ENCODE data around the gene ADRB1. TPM values are rescaled to one million over a fixed set of nuclear protein-coding genes. Genes with fewer than 3 reads are reported as not detected.
A peak's percentile ranks its signal among the peaks of the same experiment; 100 is the strongest.

ADRB1 gene
- total RNA-seq, 1 donor from 2014 or later, result 2.0 TPM

DNA sequence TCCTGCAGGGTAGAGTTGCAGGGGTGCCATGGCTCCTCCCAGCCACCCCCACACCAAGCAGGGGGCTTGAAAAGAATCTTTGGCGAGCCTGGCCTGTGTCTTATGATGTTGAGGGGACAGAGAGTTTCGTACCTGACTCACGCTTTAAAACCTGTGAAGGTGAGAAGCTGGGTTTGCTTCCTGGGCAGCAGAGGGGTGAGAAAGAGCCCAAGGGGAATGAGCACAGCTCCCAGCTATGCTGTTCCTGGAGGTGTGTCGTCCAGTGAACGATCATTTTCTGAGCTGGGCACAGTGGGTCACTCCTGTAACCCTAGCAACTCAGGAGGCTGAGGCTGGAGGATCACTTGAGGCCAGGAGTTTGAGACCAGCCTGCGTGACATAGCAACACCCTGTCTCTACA is 13.5 kb upstream of the ADRB1 start:
- no peak for DNase-seq (ENCODE audit: extremely low spot score, unreplicated experiment)

DNA sequence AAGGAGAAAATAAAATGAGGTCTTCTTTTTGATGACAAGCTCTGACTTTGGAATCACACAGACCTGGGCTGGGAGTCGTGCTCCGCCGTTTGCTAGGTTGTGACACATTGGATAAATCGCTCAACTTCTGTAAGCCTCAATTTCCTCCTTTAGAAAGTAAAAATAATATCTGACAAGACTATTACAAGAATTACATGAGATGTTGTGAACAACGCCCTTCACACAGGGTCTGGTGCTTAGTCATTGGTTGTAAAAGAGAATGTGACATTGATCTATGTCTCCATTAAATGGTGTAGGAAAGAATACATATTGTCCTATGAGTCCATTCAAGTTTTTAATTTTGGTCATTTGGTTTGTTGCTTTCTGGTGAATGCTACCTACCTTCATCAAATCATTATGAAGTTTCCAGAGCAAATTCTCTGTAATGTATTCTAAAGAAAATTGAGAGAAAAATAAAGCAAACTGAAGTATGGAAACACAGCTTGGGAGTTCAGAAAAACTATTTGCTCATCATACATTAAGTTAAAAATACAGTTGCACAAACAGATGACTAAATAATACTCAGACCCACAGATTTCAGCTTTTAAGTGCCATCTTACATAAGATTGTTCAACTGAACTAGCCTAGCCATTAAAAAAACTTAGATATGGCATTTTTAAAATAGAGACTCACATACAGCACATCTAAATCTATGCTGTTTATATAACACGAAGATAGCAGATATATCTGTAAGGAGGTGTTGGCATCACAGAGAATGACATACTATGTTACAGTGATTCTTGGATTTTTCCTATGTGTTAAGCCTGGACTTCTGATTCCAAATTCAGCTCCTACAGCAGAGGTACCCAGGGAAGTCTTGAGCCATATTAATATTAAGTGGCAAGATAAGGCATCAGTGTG is 12.3 kb upstream of the ADRB1 start:
- TF ChIP-seq, protein P1, sequence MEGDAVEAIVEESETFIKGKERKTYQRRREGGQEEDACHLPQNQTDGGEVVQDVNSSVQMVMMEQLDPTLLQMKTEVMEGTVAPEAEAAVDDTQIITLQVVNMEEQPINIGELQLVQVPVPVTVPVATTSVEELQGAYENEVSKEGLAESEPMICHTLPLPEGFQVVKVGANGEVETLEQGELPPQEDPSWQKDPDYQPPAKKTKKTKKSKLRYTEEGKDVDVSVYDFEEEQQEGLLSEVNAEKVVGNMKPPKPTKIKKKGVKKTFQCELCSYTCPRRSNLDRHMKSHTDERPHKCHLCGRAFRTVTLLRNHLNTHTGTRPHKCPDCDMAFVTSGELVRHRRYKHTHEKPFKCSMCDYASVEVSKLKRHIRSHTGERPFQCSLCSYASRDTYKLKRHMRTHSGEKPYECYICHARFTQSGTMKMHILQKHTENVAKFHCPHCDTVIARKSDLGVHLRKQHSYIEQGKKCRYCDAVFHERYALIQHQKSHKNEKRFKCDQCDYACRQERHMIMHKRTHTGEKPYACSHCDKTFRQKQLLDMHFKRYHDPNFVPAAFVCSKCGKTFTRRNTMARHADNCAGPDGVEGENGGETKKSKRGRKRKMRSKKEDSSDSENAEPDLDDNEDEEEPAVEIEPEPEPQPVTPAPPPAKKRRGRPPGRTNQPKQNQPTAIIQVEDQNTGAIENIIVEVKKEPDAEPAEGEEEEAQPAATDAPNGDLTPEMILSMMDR (conservative IDR thresholded peaks at IDR 0.05), result no peak
- H3K27ac Mint-ChIP-seq, result no peak overlapping the region
- H3K4me3 Mint-ChIP-seq, result no peak overlapping the region
- no peaks in the 10 kb centered on the region for H3K9me3 Mint-ChIP-seq
- H3K4me1 Mint-ChIP-seq (ENCODE audit: unreplicated experiment), result peaks cover 22% of the 10 kb centered on the region
- no peaks in the 10 kb centered on the region for H3K36me3 Mint-ChIP-seq
- no peak for DNase-seq (ENCODE audit: extremely low spot score, unreplicated experiment)
- peaks cover 23% of the 10 kb centered on the region for H3K27me3 Mint-ChIP-seq

More for the DNA sequence above, 13.5 kb upstream of the ADRB1 start:
- Mint-ChIP-seq H3K9me3 (peaks cover 5% of the 10 kb centered on the region), H3K4me1 (ENCODE audit: unreplicated experiment) (peaks cover 28% of the 10 kb centered on the region), H3K27me3 (peaks cover 23% of the 10 kb centered on the region), H3K4me3 (no peak overlapping the region), H3K27ac (no peak overlapping the region), H3K36me3 (no peaks in the 10 kb centered on the region)
- TF ChIP-seq, protein P1 (conservative IDR thresholded peaks at IDR 0.05), result no peak

DNA sequence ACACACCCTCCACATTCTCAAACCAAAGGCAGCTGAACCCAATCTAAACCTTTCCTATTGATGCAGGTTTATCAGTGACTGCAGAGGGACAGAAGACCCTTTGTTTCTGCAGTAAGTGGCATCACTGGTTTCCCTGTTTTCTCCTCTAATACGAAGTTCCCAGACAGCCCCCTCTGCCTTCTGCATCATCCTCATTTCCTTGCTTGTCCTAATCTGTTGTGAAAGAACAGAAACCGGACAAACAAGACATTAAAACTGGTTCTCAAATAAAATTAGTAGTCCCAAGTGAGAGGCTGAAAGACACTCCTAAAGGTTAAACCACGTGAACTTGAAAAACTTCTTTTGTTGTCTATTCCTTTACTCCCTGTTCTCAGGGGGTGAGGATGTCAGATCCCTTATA is 10.1 kb upstream of the ADRB1 start:
- peaks cover 23% of the 10 kb centered on the region for H3K27me3 Mint-ChIP-seq
- peak overlapping the region; percentile 70 for H3K4me3 Mint-ChIP-seq
- H3K9me3 Mint-ChIP-seq, result no peaks in the 10 kb centered on the region
- peak overlapping the region; percentile 70 for H3K27ac Mint-ChIP-seq
- DNase-seq (ENCODE audit: extremely low spot score, unreplicated experiment), result no peak
- peaks cover 15% of the 10 kb centered on the region for H3K4me1 Mint-ChIP-seq (ENCODE audit: unreplicated experiment)
- no peaks in the 10 kb centered on the region for H3K36me3 Mint-ChIP-seq
- TF ChIP-seq, protein P1 (conservative IDR thresholded peaks at IDR 0.05), result no peak

DNA sequence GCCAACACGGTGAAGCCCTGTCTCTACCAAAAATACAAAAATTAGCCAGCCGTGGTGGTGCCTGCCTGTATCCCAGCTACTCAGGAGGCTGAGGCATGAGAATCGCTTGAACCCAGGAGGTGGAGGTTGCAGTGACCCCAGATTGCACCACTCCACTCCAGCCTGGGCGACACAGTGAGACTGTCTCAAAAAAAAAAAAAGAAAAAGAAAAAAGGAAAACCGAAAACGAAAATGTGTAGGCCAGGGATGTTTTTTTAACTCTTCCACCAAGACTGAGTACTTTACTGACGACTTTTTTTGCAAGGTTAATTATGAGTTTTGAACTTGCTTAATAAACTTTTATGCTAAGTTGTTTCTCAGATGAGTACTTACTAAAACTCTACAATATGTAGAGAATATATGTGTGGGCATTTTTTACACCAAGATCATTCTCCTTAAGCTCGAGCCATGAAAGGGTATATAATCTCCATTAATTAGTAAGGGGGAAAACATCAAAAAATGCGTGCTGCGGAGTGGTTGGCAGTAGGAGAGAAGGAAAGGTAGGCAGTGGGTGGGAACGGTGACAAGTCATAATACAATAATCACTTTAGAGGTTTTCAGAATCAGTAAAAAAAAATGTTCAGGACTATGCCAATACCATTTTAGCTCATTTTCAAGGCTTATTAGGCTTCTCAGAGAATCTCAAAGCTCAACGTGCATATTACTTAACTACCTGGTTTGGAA is 8.6 kb upstream of the ADRB1 start:
- Mint-ChIP-seq H3K9me3 (no peaks in the 10 kb centered on the region), H3K27me3 (peaks cover 27% of the 10 kb centered on the region), H3K4me3 (no peak overlapping the region), H3K4me1 (ENCODE audit: unreplicated experiment) (peaks cover 15% of the 10 kb centered on the region), H3K27ac (no peak overlapping the region), H3K36me3 (peaks cover under 1% of the 10 kb centered on the region)
- no peak for DNase-seq (ENCODE audit: extremely low spot score, unreplicated experiment)
- TF ChIP-seq, protein P1 (conservative IDR thresholded peaks at IDR 0.05), result no peak

DNA sequence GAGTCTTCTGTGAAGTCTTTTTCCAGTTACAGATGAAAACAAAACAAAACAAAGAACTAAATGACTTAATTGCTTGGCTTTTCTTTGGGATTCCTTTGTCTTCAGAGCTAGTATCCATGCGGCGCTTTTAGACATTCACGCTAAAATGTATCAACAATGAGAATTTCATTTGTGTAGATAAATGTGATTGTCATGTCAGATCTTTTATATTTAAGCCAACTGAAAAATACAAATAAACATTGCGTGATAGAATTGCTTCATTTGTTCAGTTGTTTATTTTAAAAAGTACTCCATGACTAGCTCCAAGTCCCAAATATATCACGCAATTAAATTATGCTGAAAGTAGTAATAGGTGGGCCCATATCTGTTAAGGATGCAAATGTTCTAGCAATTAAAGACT is 7.9 kb upstream of the ADRB1 start:
- no peak for DNase-seq (ENCODE audit: extremely low spot score, unreplicated experiment)
- Mint-ChIP-seq H3K4me3 (no peak overlapping the region), H3K36me3 (peaks cover 5% of the 10 kb centered on the region), H3K4me1 (ENCODE audit: unreplicated experiment) (peaks cover 15% of the 10 kb centered on the region), H3K27ac (no peak overlapping the region), H3K9me3 (no peaks in the 10 kb centered on the region), H3K27me3 (peaks cover 34% of the 10 kb centered on the region)
- TF ChIP-seq, protein P1 (conservative IDR thresholded peaks at IDR 0.05), result no peak
